HG03558 (cell line): ENCODE results near the gene RAD51AP1.
"Not testable (repeated sequence)": the region's sequence is repeated elsewhere in the genome, so short reads cannot be mapped to it uniquely, and the experiment has no call there.

Experiments
- ATAC-seq: cut with Tn5 transposase; IDR thresholded peaks from one replicate; pipeline ENCODE4 v1.9.1; 2021; ENCODE audit warnings: moderate number of reproducible peaks; ENCODE audit not compliant: unreplicated experiment; ENCODE audit errors: extremely low read depth

The RAD51AP1 gene, protein sequence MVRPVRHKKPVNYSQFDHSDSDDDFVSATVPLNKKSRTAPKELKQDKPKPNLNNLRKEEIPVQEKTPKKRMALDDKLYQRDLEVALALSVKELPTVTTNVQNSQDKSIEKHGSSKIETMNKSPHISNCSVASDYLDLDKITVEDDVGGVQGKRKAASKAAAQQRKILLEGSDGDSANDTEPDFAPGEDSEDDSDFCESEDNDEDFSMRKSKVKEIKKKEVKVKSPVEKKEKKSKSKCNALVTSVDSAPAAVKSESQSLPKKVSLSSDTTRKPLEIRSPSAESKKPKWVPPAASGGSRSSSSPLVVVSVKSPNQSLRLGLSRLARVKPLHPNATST

DNA sequence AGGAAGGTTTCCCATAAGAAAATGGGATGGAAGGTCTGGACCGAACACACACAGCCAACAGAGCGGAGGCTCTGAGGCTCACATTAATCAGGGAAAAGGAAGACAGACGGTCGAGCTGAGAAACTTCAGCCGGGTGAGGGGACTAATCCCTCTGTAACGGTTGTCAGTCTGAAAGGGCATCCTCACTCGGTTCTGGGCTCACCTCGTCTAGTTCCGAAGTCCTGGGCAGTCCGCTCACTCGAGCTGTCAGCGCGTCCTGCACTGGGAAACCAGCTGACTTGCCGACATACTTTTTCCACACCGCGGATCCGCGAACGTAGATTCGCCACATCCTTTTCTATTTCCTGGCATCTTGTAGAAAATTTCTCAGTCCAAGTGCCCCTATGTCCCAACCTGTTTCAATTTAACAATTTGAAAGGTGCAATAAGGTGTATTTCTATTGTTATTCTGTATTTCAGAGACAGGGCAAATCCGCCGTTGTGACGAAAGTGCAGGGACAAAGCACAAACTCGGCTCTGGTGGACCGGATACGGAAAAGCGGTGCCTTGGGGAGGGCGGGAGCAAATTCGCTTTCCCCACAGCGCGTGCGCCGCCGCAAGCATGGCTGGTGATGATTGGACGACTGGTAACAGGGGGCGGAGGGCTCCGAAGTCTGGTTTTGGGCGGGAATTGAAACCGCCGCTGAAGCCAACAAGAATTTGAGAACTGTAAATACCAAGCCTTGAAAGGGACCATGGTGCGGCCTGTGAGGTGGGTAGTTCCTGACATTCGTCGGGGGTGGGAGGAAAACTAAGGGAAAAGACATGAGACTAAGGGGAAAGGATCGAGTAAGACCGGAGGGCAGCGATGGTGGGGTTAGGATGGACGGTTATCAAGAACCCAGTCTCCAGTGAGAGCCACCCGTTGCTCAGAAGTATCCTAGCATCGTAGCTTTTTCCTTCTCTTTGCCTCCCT lies at the start of gene RAD51AP1:
RAD51AP1 (plus strand) TSS at position 684 of the 954 bp plus-strand sequence; CDS start at position 734, 50 bp downstream.
- peak; percentile 57 for ATAC-seq

DNA sequence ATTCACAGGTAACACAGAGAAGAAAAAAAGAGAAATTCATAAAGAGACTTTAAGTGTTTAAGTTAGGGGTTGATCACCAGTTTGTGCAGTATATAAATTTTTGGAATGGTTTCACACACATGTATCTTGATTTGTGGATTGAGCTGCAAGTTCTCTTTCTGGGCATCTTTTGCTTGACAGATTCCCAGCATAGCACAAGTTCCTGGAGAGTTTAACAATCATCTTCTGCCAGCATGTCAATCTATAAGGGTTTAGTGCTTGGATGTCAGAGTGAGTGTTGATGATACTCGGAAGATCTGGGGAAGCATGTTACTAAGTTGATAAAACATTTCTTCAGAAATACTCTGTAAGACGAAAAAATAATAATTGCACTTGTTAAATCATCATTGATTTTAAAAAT lies 49.1 kb upstream of the RAD51AP1 start:
- ATAC-seq, result no peak

DNA sequence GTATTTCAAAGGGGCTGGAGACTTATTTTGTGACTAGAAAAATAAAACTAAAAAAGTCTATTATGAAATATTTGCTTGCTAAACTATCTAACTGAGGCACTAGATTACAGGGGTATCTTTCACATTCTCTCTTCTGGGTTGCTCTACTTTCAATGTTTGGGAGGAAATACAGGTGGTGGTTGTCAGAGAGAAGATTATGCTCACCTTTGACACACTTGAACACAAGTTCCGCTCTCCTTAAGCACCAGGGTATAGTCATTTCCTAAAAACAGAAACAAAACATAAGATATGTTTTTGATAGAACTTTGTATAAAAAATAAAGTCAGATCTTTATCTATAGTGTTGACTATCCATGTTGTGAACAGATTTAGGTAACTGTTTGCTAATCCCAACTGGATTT lies 47.7 kb upstream of the RAD51AP1 start:
- ATAC-seq, result no peak

DNA sequence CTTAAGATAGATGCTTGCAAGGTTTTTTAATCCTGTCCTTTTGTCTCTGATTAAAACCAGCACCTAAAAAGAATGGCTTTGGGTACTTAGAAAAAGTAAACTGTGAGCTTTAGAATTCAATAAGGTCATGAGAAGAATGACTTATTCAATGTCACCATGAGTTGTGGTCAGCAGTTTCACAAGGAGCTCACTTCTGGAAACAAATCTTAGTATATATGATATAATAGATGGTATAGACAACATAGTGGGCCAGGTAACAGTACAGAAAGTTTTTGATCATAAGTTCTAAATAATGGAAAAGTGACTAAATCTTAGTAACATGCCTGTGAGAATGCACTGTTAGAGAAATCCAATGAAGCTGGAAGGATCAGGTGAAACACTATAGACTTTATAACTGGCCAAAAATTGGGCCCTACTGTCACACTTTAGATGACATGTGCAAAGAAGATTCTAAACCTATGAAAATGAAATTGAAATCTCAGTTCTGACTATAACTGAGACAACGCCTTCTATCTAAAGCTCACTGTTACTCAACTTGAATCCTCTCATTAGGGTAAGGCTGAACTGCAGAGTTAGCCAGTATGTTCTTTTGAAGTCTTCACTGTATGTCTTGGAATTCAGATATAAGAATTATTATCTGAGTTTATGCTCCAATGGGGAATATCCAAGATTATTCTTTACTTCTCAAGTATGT lies 42.4 kb upstream of the RAD51AP1 start:
- peak; percentile 82 for ATAC-seq

DNA sequence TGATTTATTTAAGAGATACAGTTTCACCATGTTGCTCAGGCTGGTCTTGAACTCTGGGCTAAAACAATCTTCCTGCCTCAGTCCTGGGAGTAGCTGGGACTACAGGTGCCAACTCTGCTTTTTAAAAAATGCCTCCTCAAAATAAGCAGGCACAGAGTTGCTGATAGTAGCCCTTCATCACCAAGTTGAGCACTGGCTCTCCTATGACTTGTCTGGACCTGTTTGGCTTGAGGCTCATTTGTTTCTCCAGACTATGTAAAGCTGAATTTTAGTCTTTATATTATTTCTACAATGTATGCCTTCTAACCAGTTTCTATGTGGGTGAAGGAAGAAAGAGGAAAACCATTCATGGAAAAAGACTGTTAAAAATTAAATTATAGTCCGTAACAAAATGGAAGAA lies 39.5 kb upstream of the RAD51AP1 start:
- no peak for ATAC-seq

DNA sequence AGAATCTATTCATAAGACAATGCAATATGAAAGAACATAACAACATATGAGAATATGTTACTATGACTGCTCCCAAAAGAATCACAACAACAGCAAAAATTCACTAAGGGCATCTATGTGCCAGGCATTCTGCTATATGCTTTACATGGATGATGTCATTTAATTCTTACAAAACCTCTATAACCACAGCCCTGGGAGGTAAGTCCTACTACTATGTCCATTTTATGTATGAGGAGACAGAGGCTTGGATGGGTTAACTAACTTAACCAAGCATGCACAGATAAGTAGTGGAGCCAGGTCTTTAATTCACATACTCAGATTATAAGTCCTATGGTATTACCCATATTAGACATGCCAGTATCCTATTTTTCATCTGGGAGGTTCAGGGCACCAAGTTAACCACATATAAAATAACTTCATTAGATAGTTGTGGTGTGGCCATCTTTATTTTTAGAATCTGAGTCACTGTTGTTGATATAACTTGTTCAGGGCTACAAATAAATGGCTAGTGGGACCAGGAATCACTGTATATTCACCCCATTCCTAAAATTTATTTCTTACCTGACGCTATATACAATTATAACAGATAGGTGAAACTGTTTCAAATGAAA lies 33.2 kb upstream of the RAD51AP1 start:
- no peak for ATAC-seq

DNA sequence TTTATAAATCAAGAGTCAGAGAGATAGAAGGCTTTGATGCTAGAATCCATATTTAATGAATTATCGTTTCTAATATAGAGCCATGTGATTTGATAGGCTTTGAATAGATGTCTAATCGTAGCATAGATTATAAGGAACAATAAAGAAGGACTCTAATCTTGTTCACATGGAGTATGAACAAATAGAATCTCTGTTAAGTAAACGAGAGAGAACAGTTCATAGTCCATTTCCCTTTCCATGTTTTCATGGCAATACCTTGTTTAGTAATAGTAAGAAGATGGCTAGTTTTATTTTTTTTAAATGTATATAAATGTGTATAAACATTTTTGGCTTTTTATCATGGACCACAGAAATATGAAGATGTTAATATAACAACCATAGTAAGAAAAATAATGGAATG lies 32.3 kb upstream of the RAD51AP1 start:
- ATAC-seq, result no peak

DNA sequence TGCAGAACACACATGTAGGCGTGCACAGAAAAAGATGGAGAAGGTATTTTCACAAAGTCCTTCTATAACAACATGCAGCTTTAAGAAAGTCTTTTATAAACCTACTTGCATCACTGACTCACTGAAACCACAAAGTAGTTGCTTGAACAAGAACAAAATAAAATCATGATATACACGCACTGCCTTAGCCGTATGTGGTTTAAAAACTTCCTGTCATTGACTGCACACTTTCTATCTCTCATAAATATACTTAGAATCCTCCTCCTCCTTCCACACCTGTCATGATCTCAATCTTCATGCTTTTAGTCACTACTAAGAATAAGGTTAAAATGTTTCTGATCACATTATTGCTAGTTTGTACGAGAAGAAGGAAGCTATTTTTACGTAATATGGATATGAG lies 31.8 kb upstream of the RAD51AP1 start:
- peak; percentile 79 for ATAC-seq

DNA sequence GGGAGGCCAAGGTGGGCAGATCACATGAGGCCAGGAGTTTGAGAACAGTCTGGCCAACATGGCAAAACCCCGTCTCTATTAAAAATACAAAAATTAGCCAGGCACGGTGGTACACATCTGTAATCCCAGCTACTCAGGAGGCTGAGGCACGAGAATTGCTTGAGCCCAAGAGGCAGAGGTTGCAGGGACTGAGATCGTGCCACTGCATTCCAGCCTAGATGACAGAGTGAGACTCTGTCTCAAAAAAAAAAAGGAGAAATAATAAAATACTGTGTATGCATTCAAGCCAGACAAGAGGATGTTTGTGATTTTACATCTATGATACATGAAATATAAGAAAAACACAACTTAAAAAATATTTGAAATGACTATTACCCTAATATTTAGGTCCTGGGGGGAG lies 30.2 kb upstream of the RAD51AP1 start:
- not testable (repeated sequence) for ATAC-seq

DNA sequence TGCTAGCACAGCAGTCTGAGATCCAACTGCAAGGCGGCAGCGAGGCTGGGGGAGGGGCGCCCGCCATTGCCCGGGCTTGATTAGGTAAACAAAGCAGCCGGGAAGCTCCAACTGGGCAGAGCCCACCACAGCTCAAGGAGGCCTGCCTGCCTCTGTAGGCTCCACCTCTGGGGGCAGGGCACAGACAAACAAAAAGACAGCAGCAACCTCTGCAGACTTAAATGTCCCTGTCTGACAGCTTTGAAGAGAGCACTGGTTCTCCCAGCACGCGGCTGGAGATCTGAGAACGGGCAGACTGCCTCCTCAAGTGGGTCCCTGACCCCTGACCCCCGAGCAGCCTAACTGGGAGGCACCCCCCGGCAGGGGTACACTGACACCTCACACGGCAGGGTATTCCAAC lies 29.4 kb upstream of the RAD51AP1 start:
- ATAC-seq, result not testable (repeated sequence)

DNA sequence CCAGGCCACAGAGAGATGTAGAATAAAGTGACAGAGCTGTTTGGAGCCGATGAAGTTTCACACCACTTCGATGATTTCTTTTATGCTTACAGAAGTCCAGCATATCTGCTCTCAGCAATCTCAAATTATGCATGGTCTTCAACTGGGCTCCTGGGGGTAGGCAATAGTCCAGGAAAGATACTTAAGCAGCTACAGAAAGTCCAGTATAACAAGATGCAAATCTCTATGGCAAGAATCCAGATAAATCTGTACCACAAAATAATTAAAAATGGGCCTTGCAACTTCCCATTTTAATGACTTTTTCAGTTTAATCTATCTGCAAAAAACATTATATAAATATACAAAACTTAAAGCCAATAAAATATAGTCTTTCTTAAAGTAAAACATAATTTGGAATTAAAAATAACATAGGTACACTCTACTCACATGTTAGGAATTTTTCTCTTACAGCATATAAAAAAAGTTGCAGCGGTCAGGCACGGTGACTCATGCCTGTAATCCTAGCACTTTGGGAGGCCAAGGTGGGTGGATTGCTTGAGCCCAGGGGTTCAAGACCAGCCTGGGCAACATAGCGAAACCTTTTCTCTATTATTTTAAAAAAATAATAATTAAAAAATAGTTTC lies 20.5 kb upstream of the RAD51AP1 start:
- no peak for ATAC-seq

DNA sequence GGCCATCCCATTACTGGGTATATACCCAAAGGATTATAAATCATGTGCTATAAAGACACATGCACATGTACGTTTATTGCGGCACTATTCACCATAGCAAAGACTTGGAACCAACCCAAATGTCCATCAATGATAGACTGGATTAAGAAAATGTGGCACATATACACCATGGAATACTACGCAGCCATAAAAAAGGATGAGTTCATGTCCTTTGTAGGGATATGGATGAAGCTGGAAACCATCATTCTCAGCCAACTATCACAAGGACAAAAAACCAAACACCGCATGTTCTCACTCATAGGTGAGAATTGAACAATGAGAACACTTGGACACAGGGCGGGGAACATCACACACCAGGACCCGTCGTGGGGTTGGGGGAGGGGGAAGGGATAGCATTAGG lies 15.2 kb upstream of the RAD51AP1 start:
- ATAC-seq, result not testable (repeated sequence)

DNA sequence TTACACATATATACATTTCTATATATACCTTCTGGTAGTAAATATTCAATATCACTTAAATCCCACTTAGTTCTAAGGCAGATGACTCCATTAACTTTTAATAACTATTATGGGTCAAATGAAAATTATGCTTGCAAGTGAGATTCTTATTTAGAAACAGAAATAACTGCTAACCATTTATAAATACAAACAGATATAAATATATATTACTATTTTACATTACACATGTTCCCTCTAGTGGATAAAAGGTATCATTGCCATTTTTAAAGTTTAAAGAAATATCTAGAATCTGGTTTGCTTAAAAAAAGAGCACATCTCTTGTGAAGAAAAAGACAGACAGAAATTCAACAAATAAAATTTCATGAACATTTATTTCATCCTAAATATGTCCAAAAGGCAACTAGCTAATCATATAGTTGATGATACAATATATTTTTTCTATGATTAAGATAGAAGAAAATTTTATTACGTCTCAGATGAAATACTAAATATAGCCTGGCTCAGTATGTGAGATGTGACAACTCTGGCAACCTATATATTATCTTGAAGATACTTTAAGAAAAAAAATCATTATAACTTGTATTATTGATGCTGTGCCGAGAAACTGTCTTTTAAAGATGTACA lies 11.7 kb upstream of the RAD51AP1 start:
- ATAC-seq, result no peak

DNA sequence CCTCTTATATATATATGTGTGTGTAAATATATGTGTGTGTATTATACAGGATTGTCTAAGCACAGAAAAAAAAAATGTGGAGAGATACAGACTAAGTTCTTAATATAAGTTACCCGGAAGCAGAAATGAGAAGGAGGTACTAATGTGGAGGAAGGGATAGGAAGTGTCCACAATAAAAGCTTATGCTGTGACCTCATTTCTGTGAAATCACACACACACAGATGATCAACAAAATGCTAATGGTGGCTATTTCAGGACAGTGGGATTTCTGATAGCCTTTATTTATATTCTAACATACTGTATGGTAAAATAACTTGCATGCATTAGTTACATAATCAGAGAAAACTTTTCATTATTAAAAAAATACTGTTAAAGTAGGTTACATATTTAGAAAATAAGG lies 8.5 kb upstream of the RAD51AP1 start:
- ATAC-seq, result no peak

DNA sequence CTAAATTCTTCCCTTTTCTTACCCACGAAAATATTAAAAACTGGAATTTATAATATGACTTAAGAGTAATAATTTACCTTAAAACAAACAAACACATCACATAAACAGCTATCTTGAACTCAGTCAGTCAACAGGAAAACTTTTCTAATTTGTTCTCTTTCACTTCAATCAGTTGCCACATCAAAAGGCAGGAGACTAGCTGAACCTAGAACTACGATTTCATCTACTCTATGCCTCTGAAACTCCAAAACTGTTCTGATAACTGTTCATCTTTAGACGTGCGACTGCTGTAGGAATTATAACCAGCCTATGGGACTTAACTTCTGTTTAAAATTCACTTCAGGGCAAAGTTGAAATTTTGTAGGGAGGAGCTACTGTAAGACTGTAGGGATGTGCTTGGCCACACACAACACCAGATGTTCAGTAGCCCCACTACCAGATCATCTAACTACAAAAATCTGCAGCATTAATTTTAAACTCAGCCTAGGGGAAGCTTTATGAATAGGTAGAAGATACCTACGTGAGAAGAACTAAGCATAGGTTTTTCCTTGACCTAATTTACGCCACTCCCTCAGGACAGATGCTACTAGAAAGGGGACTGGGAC lies 7.6 kb upstream of the RAD51AP1 start:
- ATAC-seq, result no peak

DNA sequence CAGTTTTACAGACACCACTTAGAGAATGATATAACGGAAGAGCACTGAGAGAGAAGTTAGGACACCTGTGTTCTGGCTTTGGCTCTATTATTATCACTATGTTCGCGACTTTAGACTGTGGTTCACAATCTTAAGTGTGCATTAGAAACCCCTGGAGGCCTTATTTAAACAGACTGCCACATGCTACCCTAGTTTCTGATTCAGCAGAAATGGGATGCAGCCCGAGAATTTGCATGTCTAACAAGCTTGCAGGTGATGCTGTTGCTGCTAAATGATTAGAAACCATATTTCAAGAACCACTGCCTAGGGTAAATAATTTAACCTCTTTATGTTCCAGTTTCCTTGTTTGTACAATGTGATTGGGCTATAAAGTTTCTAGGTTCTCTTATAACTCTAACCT lies 3.6 kb upstream of the RAD51AP1 start:
- no peak for ATAC-seq

DNA sequence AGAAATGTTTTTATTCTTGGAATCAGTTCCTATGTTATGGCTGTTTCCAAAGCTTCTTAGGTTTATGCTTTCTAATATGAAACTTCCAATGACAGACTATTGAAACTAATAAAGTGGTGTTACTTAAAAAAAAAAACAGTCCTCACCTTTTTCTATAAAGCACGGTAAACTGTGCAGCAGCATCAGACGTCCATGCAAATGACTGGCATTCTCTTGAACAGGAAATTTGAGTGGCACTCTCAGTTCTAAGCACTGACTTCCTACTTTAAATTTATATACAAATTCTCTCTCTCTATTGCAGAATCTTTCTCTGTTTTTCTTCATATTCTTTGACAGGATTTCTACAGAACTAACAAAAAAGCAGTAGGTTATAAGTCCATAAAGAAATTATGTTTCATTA lies 2.8 kb upstream of the RAD51AP1 start:
- no peak for ATAC-seq

DNA sequence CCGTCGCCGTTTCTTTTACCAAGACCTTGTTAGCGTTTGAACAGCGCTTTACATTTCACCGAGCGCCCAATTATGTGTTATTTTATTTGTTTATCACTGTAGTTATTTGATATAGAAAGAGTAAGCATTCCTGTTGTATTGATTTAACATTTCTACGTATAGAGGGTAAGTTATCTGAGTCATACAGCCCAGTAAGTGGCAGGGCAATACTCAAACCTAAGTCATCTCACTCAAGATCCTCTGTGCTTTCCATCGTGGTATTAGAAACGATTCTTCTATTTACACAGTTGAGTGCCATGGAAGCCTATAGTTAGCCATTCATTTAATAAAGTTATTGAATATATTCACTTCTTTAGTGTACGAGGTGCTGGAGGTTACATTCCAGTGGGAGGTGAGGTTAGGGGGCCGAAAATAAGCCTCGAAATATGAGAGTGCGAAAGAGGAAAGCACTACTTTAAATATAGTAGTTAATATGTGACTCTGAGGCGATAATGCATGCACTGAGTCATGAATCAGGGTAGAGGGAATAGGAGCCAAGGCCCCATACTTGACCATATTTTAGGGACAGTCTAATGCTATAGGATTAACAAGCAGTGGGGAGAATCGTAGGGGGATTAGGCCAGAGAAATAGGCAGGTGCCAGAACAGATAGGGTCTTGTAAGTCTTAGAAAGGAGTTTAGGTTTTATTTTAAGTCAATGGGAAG lies 629 bp downstream of the RAD51AP1 start:
- no peak for ATAC-seq
